Mesendoderm (in vitro differentiated cells): ENCODE measurements around the gene UBQLN4.

ENCODE experiments used
- DNase-seq: peaks from one replicate; pipeline ENCODE4 v3.0.0; 2013
- H2AK5ac ChIP-seq: 2 replicates; pipeline ENCODE4 v1.6.1; 2013; ENCODE audit warnings: low read length, inconsistent platforms
- H2BK120ac ChIP-seq: 2 replicates; pipeline ENCODE4 v1.6.1; 2013; ENCODE audit warnings: low read depth, mild to moderate bottlenecking, low read length, moderate library complexity, mixed read lengths
- H2BK15ac ChIP-seq: replicated peaks from 2 replicates; pipeline ENCODE4 v1.6.1; 2013; ENCODE audit warnings: low read depth, mild to moderate bottlenecking, moderate library complexity
- H2BK5ac ChIP-seq: 2 replicates; pipeline ENCODE4 v1.6.1; 2013; ENCODE audit warnings: low read length, inconsistent platforms
- H3K18ac ChIP-seq: 2 replicates; pipeline ENCODE4 v1.6.1; 2013; ENCODE audit warnings: mild to moderate bottlenecking, low read length, mixed read lengths
- H3K23ac ChIP-seq: one replicate; pipeline ENCODE4 v1.6.1; 2013; ENCODE audit warnings: low read length
- H3K27ac ChIP-seq: 2 replicates; pipeline ENCODE4 v1.5.1; 2013; ENCODE audit warnings: low read depth, mild to moderate bottlenecking, inconsistent platforms, low read length, moderate library complexity
- H3K27me3 ChIP-seq: 2 replicates; pipeline ENCODE4 v1.6.1; 2013; ENCODE audit warnings: low read length, control low read depth, mild to moderate bottlenecking, inconsistent platforms; ENCODE audit not compliant: insufficient read depth, poor library complexity
- H3K36me3 ChIP-seq: 2 replicates; pipeline ENCODE4 v1.6.1; 2013; ENCODE audit warnings: low read length, inconsistent platforms; ENCODE audit not compliant: control insufficient read depth, insufficient read depth
- H3K4ac ChIP-seq: one replicate; pipeline ENCODE4 v1.6.1; 2013; ENCODE audit warnings: low read depth, mild to moderate bottlenecking, low read length, moderate library complexity
- H3K4me1 ChIP-seq: 2 replicates; pipeline ENCODE4 v1.6.1; 2013; ENCODE audit warnings: low read depth, low read length, inconsistent platforms; ENCODE audit not compliant: control insufficient read depth
- H3K4me2 ChIP-seq: 2 replicates; pipeline ENCODE4 v1.6.1; 2013; ENCODE audit warnings: low read length
- H3K4me3 ChIP-seq: 2 replicates; pipeline ENCODE4 v1.5.1; 2013; ENCODE audit warnings: mild to moderate bottlenecking, low read length
- H3K56ac ChIP-seq: one replicate; pipeline ENCODE4 v1.6.1; 2013; ENCODE audit warnings: low read length
- H3K79me1 ChIP-seq: 2 replicates; pipeline ENCODE4 v1.6.1; 2013; ENCODE audit warnings: low read length, inconsistent platforms
- H3K79me2 ChIP-seq: 2 replicates; pipeline ENCODE4 v1.6.1; 2013; ENCODE audit warnings: mild to moderate bottlenecking, low read length; ENCODE audit not compliant: control insufficient read depth, insufficient read depth
- H3K9ac ChIP-seq: 2 replicates; pipeline ENCODE4 v1.6.1; 2013; ENCODE audit warnings: low read length, inconsistent platforms
- H4K5ac ChIP-seq: one replicate; pipeline ENCODE4 v1.6.1; 2013; ENCODE audit warnings: low read length
- H4K8ac ChIP-seq: one replicate; pipeline ENCODE4 v1.6.1; 2013; ENCODE audit warnings: low read depth, mild to moderate bottlenecking, control low read depth, low read length, moderate library complexity
- whole genome bisulfite sequencing: extraction: QIAGEN DNeasy Blood & Tissue Kit; methylation state at CpG from one replicate; pipeline ENCODE4 v1.1.7; 2013; ENCODE audit warnings: low lambda C conversion rate, missing lambda C conversion rate; ENCODE audit not compliant: insufficient coverage; ENCODE audit errors: extremely low coverage; 5-methylcytosine and 5-hydroxymethylcytosine counted together

Gene UBQLN4

GRCh38 chr1:156098784-156099183, 45.2 kb upstream of the UBQLN4 start:
- Histone ChIP-seq H3K36me3 (no peaks in the 10 kb centered on the region), H3K4ac (no peak overlapping the region), H3K27ac (no peak overlapping the region), H4K5ac (no peak overlapping the region), H3K18ac (no peak overlapping the region), H3K79me2 (no peaks in the 10 kb centered on the region), H2BK120ac (no peak overlapping the region), H3K23ac (no peak overlapping the region), H4K8ac (no peak overlapping the region), H3K27me3 (no peaks in the 10 kb centered on the region), H3K4me2 (no peak overlapping the region), H2BK15ac (no peak overlapping the region), H3K9ac (no peak overlapping the region), H3K79me1 (peaks cover 3% of the 10 kb centered on the region), H2BK5ac (no peak overlapping the region), H3K56ac (no peak overlapping the region), H3K4me3 (no peak overlapping the region), H3K4me1 (peaks cover 13% of the 10 kb centered on the region), H2AK5ac (no peak overlapping the region)
- no CpG with 5 or more reads among the region's 2 CpGs for WGBS
- no peak for DNase-seq

- Histone ChIP-seq H3K56ac (no peak overlapping the region), H2AK5ac (no peak overlapping the region), H2BK15ac (no peak overlapping the region), H3K4me1 (peaks cover 3% of the 10 kb centered on the region), H2BK120ac (no peak overlapping the region), H3K36me3 (no peaks in the 10 kb centered on the region), H3K4ac (no peak overlapping the region), H3K79me2 (no peaks in the 10 kb centered on the region), H3K79me1 (peaks cover 4% of the 10 kb centered on the region), H3K4me2 (no peak overlapping the region), H4K5ac (no peak overlapping the region), H3K9ac (no peak overlapping the region), H3K18ac (no peak overlapping the region), H3K27ac (no peak overlapping the region), H3K4me3 (no peak overlapping the region), H4K8ac (no peak overlapping the region), H3K23ac (no peak overlapping the region), H3K27me3 (no peaks in the 10 kb centered on the region), H2BK5ac (no peak overlapping the region)
- no peak for DNase-seq
- no CpG with 5 or more reads among the region's 9 CpGs for WGBS
Measured at GRCh38 chr1:156097499-156098178, 44.0 kb upstream of the UBQLN4 start.

- Histone ChIP-seq H2BK15ac (no peak overlapping the region), H3K79me2 (no peaks in the 10 kb centered on the region), H2AK5ac (peak overlapping the region; percentile 55), H3K23ac (no peak overlapping the region), H3K27ac (no peak overlapping the region), H3K4me2 (no peak overlapping the region), H2BK5ac (no peak overlapping the region), H3K36me3 (no peaks in the 10 kb centered on the region), H3K9ac (peak overlapping the region; percentile 13), H3K4me1 (peaks cover 3% of the 10 kb centered on the region), H3K18ac (no peak overlapping the region), H4K8ac (no peak overlapping the region), H3K4ac (no peak overlapping the region), H2BK120ac (no peak overlapping the region), H3K79me1 (peaks cover 4% of the 10 kb centered on the region), H4K5ac (no peak overlapping the region), H3K56ac (peak overlapping the region; percentile 30), H3K4me3 (no peak overlapping the region), H3K27me3 (no peaks in the 10 kb centered on the region)
- WGBS, result no CpG with 5 or more reads among the region's 14 CpGs
- DNase-seq, result peak; percentile 87
Measured at GRCh38 chr1:156096640-156097391, 43.2 kb upstream of the UBQLN4 start.

- no peaks in the 10 kb centered on the region for H3K36me3 ChIP-seq
- H3K79me2 ChIP-seq, result no peaks in the 10 kb centered on the region
- H2BK120ac ChIP-seq, result no peak overlapping the region
- H4K5ac ChIP-seq, result no peak overlapping the region
- no peak overlapping the region for H3K4me2 ChIP-seq
- WGBS, result no CpG with 5 or more reads among the region's 3 CpGs
- H3K4me1 ChIP-seq, result peaks cover 3% of the 10 kb centered on the region
- no peak overlapping the region for H2AK5ac ChIP-seq
- H3K27me3 ChIP-seq, result no peaks in the 10 kb centered on the region
- DNase-seq, result no peak
- H3K23ac ChIP-seq, result no peak overlapping the region
- no peak overlapping the region for H4K8ac ChIP-seq
- H3K27ac ChIP-seq, result no peak overlapping the region
- no peak overlapping the region for H3K18ac ChIP-seq
- no peak overlapping the region for H3K9ac ChIP-seq
- no peak overlapping the region for H3K4ac ChIP-seq
- H2BK15ac ChIP-seq, result no peak overlapping the region
- H2BK5ac ChIP-seq, result no peak overlapping the region
- peaks cover 4% of the 10 kb centered on the region for H3K79me1 ChIP-seq
- no peak overlapping the region for H3K4me3 ChIP-seq
- H3K56ac ChIP-seq, result no peak overlapping the region
Measured at GRCh38 chr1:156095906-156096508, 42.4 kb upstream of the UBQLN4 start.

- H3K79me1 ChIP-seq, result peaks cover 6% of the 10 kb centered on the region
- DNase-seq, result no peak
- H3K4me3 ChIP-seq, result no peak overlapping the region
- H4K5ac ChIP-seq, result no peak overlapping the region
- no peak overlapping the region for H3K18ac ChIP-seq
- H2BK120ac ChIP-seq, result no peak overlapping the region
- H3K27me3 ChIP-seq, result no peaks in the 10 kb centered on the region
- H3K79me2 ChIP-seq, result no peaks in the 10 kb centered on the region
- no peaks in the 10 kb centered on the region for H3K4me1 ChIP-seq
- H2AK5ac ChIP-seq, result no peak overlapping the region
- H3K23ac ChIP-seq, result no peak overlapping the region
- no peak overlapping the region for H3K4me2 ChIP-seq
- no peak overlapping the region for H3K4ac ChIP-seq
- H3K27ac ChIP-seq, result no peak overlapping the region
- no peak overlapping the region for H2BK15ac ChIP-seq
- no peaks in the 10 kb centered on the region for H3K36me3 ChIP-seq
- H4K8ac ChIP-seq, result no peak overlapping the region
- H3K9ac ChIP-seq, result no peak overlapping the region
- no peak overlapping the region for H2BK5ac ChIP-seq
- WGBS, result no CpG with 5 or more reads among the region's 2 CpGs
- H3K56ac ChIP-seq, result no peak overlapping the region
Measured at GRCh38 chr1:156091610-156092009, 38.0 kb upstream of the UBQLN4 start.
